ENCODE results near the gene FAM98C.
A peak's percentile ranks its signal among the peaks of the same experiment; 100 is the strongest.

The FAM98C gene

GRCh38 chr19:38437917-38438316 lies 35.0 kb downstream of the FAM98C start:
- no peak for DNase-seq (ENCODE audit: low read depth)
- TF ChIP-seq MYC (IDR thresholded peaks at IDR 0.05; ENCODE audit: low read depth, low read length) (no peak), POLR2A (IDR thresholded peaks at IDR 0.05; ENCODE audit: extremely low read depth, insufficient read length) (no peak)

GRCh38 chr19:38440592-38440991 lies 37.7 kb downstream of the FAM98C start:
- no peak overlapping the region for H3K4me3 ChIP-seq (ENCODE audit: low read depth, low read length)
- TF ChIP-seq CTCF (IDR thresholded peaks at IDR 0.05; ENCODE audit: low read depth, low read length) (no peak), MAX (IDR thresholded peaks at IDR 0.05; ENCODE audit: low read depth, low read length) (no peak), MYC (IDR thresholded peaks at IDR 0.05; ENCODE audit: low read depth, low read length) (no peak), POLR2A (IDR thresholded peaks at IDR 0.05; ENCODE audit: extremely low read depth, insufficient read length) (no peak)
- no peak for DNase-seq (ENCODE audit: low read depth)

More at GRCh38 chr19:38437917-38438316, 35.0 kb downstream of the FAM98C start:
- H3K4me3 ChIP-seq (ENCODE audit: low read depth, low read length): no peak overlapping the region

GRCh38 chr19:38441657-38442348 lies 38.9 kb downstream of the FAM98C start:
- no peak overlapping the region for H3K4me3 ChIP-seq (ENCODE audit: low read depth, low read length)
- peak; percentile 46 for DNase-seq (ENCODE audit: low read depth)
- no peak for TF ChIP-seq MYC (IDR thresholded peaks at IDR 0.05; ENCODE audit: low read depth, low read length)
- TF ChIP-seq POLR2A (IDR thresholded peaks at IDR 0.05; ENCODE audit: extremely low read depth, insufficient read length): no peak
- no peak for TF ChIP-seq MAX (IDR thresholded peaks at IDR 0.05; ENCODE audit: low read depth, low read length)
- TF ChIP-seq CTCF (IDR thresholded peaks at IDR 0.05; ENCODE audit: low read depth, low read length): peak; percentile 23

GRCh38 chr19:38442736-38443135 lies 39.8 kb downstream of the FAM98C start:
- H3K4me3 ChIP-seq (ENCODE audit: low read depth, low read length): no peak overlapping the region
- DNase-seq (ENCODE audit: low read depth): no peak
- no peak for TF ChIP-seq CTCF (IDR thresholded peaks at IDR 0.05; ENCODE audit: low read depth, low read length)
- TF ChIP-seq MYC (IDR thresholded peaks at IDR 0.05; ENCODE audit: low read depth, low read length): no peak
- TF ChIP-seq POLR2A (IDR thresholded peaks at IDR 0.05; ENCODE audit: extremely low read depth, insufficient read length): no peak
- no peak for TF ChIP-seq MAX (IDR thresholded peaks at IDR 0.05; ENCODE audit: low read depth, low read length)

GRCh38 chr19:38443458-38443999 lies 40.6 kb downstream of the FAM98C start:
- no peak overlapping the region for H3K4me3 ChIP-seq (ENCODE audit: low read depth, low read length)
- TF ChIP-seq POLR2A (IDR thresholded peaks at IDR 0.05; ENCODE audit: extremely low read depth, insufficient read length) (no peak), MAX (IDR thresholded peaks at IDR 0.05; ENCODE audit: low read depth, low read length) (no peak), MYC (IDR thresholded peaks at IDR 0.05; ENCODE audit: low read depth, low read length) (no peak), CTCF (IDR thresholded peaks at IDR 0.05; ENCODE audit: low read depth, low read length) (no peak)
- DNase-seq (ENCODE audit: low read depth): no peak

- no peak for TF ChIP-seq MYC (IDR thresholded peaks at IDR 0.05; ENCODE audit: low read depth, low read length)
- TF ChIP-seq POLR2A (IDR thresholded peaks at IDR 0.05; ENCODE audit: extremely low read depth, insufficient read length): no peak
- no peak for TF ChIP-seq CTCF (IDR thresholded peaks at IDR 0.05; ENCODE audit: low read depth, low read length)
- no peak for TF ChIP-seq MAX (IDR thresholded peaks at IDR 0.05; ENCODE audit: low read depth, low read length)
- no peak for DNase-seq (ENCODE audit: low read depth)
- H3K4me3 ChIP-seq (ENCODE audit: low read depth, low read length): no peak overlapping the region
Measured at GRCh38 chr19:38444026-38444425, 41.1 kb downstream of the FAM98C start.
